Keratinocyte (primary cell): ENCODE results near the gene FZR1. TPM values are rescaled to one million over a fixed set of nuclear protein-coding genes. Genes with fewer than 3 reads are reported as not detected.

Experiments
- DNase-seq: peaks from one replicate; pipeline ENCODE4 v3.0.0-alpha.2; 2011; ENCODE audit warnings: low read depth, missing footprints, low spot score
- FAIRE-seq: peaks from 2 replicates; lab custom pipeline; 2011; peaks lifted over from hg19 to GRCh38; lab: Jason Lieb, UNC
- H2AFZ ChIP-seq: 2 replicates; pipeline ENCODE4 v1.6.0; 2012; ENCODE audit warnings: low read length, control low read depth, inconsistent platforms; ENCODE audit not compliant: control insufficient read depth
- H3K27ac ChIP-seq: 2 replicates; pipeline ENCODE4 v1.5.1; 2011; ENCODE audit warnings: low read length; ENCODE audit not compliant: control insufficient read depth, insufficient read depth
- H3K27me3 ChIP-seq: 3 replicates; pipeline ENCODE4 v1.6.0; 2011; ENCODE audit warnings: low read length; ENCODE audit not compliant: control insufficient read depth, insufficient read depth; ENCODE audit errors: extremely low read depth
- H3K36me3 ChIP-seq, 2 experiments: 2 replicates in 1 of 2; 3 replicates in 1 of 2; pipeline ENCODE4 v1.5.1; 2011; ENCODE audit warnings: low read length in 2 of 2, mild to moderate bottlenecking in 1 of 2; ENCODE audit not compliant: control insufficient read depth in 2 of 2, insufficient read depth in 2 of 2; ENCODE audit errors: extremely low read depth in 1 of 2
- H3K4me1 ChIP-seq: 3 replicates; pipeline ENCODE4 v1.5.1; 2011; ENCODE audit warnings: low read length; ENCODE audit not compliant: control insufficient read depth, insufficient read depth; ENCODE audit errors: extremely low read depth
- H3K4me2 ChIP-seq: 3 replicates; pipeline ENCODE4 v1.6.0; 2011; ENCODE audit warnings: low read depth, low read length; ENCODE audit not compliant: control insufficient read depth, insufficient read depth; ENCODE audit errors: extremely low read depth
- H3K4me3 ChIP-seq, 3 experiments: fragments of 200-600 bp in 1 of 3; sonication (generic) in 1 of 3; 2 replicates in 2 of 3; 3 replicates in 1 of 3; pipeline ENCODE4 v1.5.1; 2011 to 2016; ENCODE audit warnings: low read length in 3 of 3, mild to moderate bottlenecking in 3 of 3, control low read depth in 2 of 3, inconsistent platforms in 1 of 3, low read depth in 1 of 3, mixed read lengths in 1 of 3, mixed run types in 1 of 3, moderate library complexity in 1 of 3; ENCODE audit not compliant: control insufficient read depth in 2 of 3, insufficient read depth in 2 of 3; ENCODE audit errors: extremely low read depth in 1 of 3
- H3K79me2 ChIP-seq: 2 replicates; pipeline ENCODE4 v1.6.0; 2012; ENCODE audit warnings: low read length; ENCODE audit not compliant: control insufficient read depth, insufficient read depth
- H3K9ac ChIP-seq: 3 replicates; pipeline ENCODE4 v1.6.0; 2011; ENCODE audit warnings: low read length; ENCODE audit not compliant: control insufficient read depth, insufficient read depth; ENCODE audit errors: extremely low read depth
- H3K9me1 ChIP-seq: 3 replicates; pipeline ENCODE4 v1.6.0; 2011; ENCODE audit warnings: low read length; ENCODE audit not compliant: control insufficient read depth, insufficient read depth; ENCODE audit errors: extremely low read depth
- H3K9me3 ChIP-seq: 2 replicates; pipeline ENCODE4 v1.5.1; 2012; ENCODE audit warnings: low read depth, low read length; ENCODE audit not compliant: control insufficient read depth
- H4K20me1 ChIP-seq: 3 replicates; pipeline ENCODE4 v1.6.0; 2011; ENCODE audit warnings: low read length; ENCODE audit not compliant: control insufficient read depth, insufficient read depth; ENCODE audit errors: extremely low read depth
- EZH2 ChIP-seq: IDR thresholded peaks from one replicate; pipeline ENCODE4 v1.6.1; 2012; ENCODE audit warnings: inconsistent platforms, mild to moderate bottlenecking, low read length, moderate library complexity
- dilution Hi-C: fragments of 300-500 bp; cut with MboI; formaldehyde crosslinking; loops from one replicate; pipeline ENCODE4 v1.7.0; 2020; ENCODE audit warnings: low sequenced_read_pairs; ENCODE audit not compliant: extremely low pct_ligation_motif_present
- polyA plus RNA-seq, 5 experiments: library from polyadenylated mRNA; depleted of rRNA in 3 of 5; stranded (reverse) in 3 of 5; stranded (forward) in 1 of 5; unstranded in 1 of 5; fragments of >200 nt; gene quantifications; 1 replicate in 1 of 5; 2 replicates in 3 of 5; 3 replicates in 1 of 5; pipeline versions ENCODE4 v1.2.1 to v1.2.3, GENCODE V29; 2011 to 2012; ENCODE audit warnings: missing spikeins in 2 of 5, low read depth in 1 of 5, low replicate concordance in 1 of 5
- TF ChIP-seq, protein P1 (sequence below), 3 experiments: IDR thresholded peaks in 1 of 3; conservative IDR thresholded peaks in 1 of 3; optimal IDR thresholded peaks in 1 of 3; 2 replicates in 2 of 3; 3 replicates in 1 of 3; pipeline versions ENCODE3 to v1.5.1; 2011; ENCODE audit warnings: low read length in 3 of 3, mild to moderate bottlenecking in 3 of 3, moderate library complexity in 2 of 3, control low read depth in 1 of 3, inconsistent platforms in 1 of 3; ENCODE audit not compliant: insufficient read depth in 2 of 3; ENCODE audit errors: extremely low read depth in 1 of 3

The FZR1 gene
- polyA plus RNA-seq, 1 donor (not counting 4 experiments of a cell fraction or from before 2014, with no cell fraction given) = 23.3 TPM

- H4K20me1 ChIP-seq = no peaks in the 10 kb centered on the region
- H3K9ac ChIP-seq = peak overlapping the region; percentile 99
- peak overlapping the region; percentile 99 for H3K27ac ChIP-seq
- dilution Hi-C loops = no loop called here
- H3K9me3 ChIP-seq = no peaks in the 10 kb centered on the region
- TF ChIP-seq, protein P1, sequence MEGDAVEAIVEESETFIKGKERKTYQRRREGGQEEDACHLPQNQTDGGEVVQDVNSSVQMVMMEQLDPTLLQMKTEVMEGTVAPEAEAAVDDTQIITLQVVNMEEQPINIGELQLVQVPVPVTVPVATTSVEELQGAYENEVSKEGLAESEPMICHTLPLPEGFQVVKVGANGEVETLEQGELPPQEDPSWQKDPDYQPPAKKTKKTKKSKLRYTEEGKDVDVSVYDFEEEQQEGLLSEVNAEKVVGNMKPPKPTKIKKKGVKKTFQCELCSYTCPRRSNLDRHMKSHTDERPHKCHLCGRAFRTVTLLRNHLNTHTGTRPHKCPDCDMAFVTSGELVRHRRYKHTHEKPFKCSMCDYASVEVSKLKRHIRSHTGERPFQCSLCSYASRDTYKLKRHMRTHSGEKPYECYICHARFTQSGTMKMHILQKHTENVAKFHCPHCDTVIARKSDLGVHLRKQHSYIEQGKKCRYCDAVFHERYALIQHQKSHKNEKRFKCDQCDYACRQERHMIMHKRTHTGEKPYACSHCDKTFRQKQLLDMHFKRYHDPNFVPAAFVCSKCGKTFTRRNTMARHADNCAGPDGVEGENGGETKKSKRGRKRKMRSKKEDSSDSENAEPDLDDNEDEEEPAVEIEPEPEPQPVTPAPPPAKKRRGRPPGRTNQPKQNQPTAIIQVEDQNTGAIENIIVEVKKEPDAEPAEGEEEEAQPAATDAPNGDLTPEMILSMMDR (optimal IDR thresholded peaks at IDR 0.05 in 1 of 3, IDR thresholded peaks at IDR 0.05 in 1 of 3, conservative IDR thresholded peaks at IDR 0.05 in 1 of 3; ENCODE audit: extremely low read depth in 1 of 3, insufficient read depth in 2 of 3, low read length in 3 of 3) = no peak
- TF ChIP-seq EZH2 = no peak
- peaks cover 30% of the 10 kb centered on the region for H3K79me2 ChIP-seq
- peak overlapping the region; percentile 92 for H3K4me2 ChIP-seq
- FAIRE-seq (no peak), DNase-seq (no peak)
- H3K9me1 ChIP-seq = peaks cover 3% of the 10 kb centered on the region
- H3K4me3 ChIP-seq = peak overlapping the region; percentile 78 to 99 (median 97)
- peaks cover 4 to 13% of the 10 kb centered on the region in 2 experiments for H3K36me3 ChIP-seq
- H3K4me1 ChIP-seq = peaks cover 8% of the 10 kb centered on the region
- no peaks in the 10 kb centered on the region for H3K27me3 ChIP-seq
- peak overlapping the region; percentile 99 for H2AFZ ChIP-seq
Measured at GRCh38 chr19:3499738-3500428, 6.2 kb upstream of the FZR1 start.

DNA sequence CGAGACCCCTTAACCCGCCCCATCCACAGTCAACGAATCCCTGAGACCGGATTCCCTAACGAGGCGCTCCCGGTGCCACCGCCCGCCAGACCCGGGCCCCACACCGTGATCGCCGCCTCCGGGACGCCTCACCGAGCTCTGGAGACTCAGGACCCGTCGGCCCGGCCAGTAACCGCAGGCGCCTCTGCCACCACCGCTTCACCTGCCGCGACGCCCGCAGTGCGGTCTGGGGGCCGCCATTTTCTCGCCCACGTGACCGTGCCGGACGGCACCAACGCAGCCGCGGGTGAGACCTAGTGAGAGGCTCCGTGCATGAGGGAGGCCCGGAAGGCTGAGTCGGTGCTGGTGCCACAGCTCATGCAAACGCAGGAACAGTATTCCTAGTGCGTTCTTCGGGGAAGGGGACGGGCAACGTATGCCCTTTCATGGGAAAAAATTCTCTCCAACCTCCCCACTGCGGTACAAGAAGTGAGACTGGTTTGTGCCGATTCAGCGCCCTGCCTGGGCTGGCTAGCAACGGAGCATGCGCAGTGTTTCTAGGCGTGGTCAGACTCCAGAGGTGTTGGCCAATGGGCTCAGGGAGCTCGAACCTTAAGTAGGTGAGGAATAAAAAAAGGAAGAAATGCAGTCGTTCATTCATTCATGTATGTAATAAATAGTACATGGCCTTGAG, 5.5 kb upstream of the FZR1 start, which contains the start of gene DOHH:
Gene DOHH, minus strand, starts transcription at position 246 of the 673 bp plus-strand sequence. CDS start 3,860 bp downstream, outside the sequence.
- H3K27me3 ChIP-seq = no peaks in the 10 kb centered on the region

More for the DNA sequence above, 5.5 kb upstream of the FZR1 start, which contains the start of gene DOHH:
- Histone ChIP-seq H4K20me1 (no peaks in the 10 kb centered on the region), H3K36me3 (peaks cover 0 to 11% of the 10 kb centered on the region in 2 experiments), H3K9me1 (peaks cover 3% of the 10 kb centered on the region), H3K9me3 (no peaks in the 10 kb centered on the region), H2AFZ (peak within 1 kb of the TSS; percentile 99), H3K4me1 (peaks cover 10% of the 10 kb centered on the region), H3K4me2 (peak within 1 kb of the TSS; percentile 92), H3K4me3 (peak within 1 kb of the TSS; percentile 78 to 99 (median 97)), H3K27ac (peak within 1 kb of the TSS; percentile 99), H3K79me2 (peaks cover 30% of the 10 kb centered on the region), H3K9ac (peak within 1 kb of the TSS; percentile 99)
- dilution Hi-C loops = no loop called here
- peak; percentile 93 for DNase-seq
- FAIRE-seq = peak; percentile 76
- TF ChIP-seq, protein P1 (optimal IDR thresholded peaks at IDR 0.05 in 1 of 3, IDR thresholded peaks at IDR 0.05 in 1 of 3, conservative IDR thresholded peaks at IDR 0.05 in 1 of 3; ENCODE audit: extremely low read depth in 1 of 3, insufficient read depth in 2 of 3, low read length in 3 of 3) = no peak
- TF ChIP-seq EZH2 = no peak
